ENCODE results near the gene CLEC19A.
"Not testable (repeated sequence)": the region's sequence is repeated elsewhere in the genome, so short reads cannot be mapped to it uniquely, and the experiment has no call there.

Gene CLEC19A

GRCh38 chr16:19321186-19321585 is 35.7 kb downstream of the CLEC19A start:
- in situ Hi-C loops (cut with MboI; ENCODE audit: low sequenced_read_pairs) = not testable (repeated sequence)

- in situ Hi-C loops (cut with MboI; ENCODE audit: low sequenced_read_pairs) = no loop called here
Measured at GRCh38 chr16:19323596-19323995, 38.1 kb downstream of the CLEC19A start.

GRCh38 chr16:19328364-19328763 is 42.8 kb downstream of the CLEC19A start:
- in situ Hi-C loops (cut with MboI; ENCODE audit: low sequenced_read_pairs) = no loop called here

GRCh38 chr16:19329932-19330331 is 44.4 kb downstream of the CLEC19A start:
- in situ Hi-C loops (cut with MboI; ENCODE audit: low sequenced_read_pairs) = no loop called here

GRCh38 chr16:19330841-19331397 is 45.4 kb downstream of the CLEC19A start:
- in situ Hi-C loops (cut with MboI; ENCODE audit: low sequenced_read_pairs) = no loop called here

GRCh38 chr16:19331794-19332193 is 46.3 kb downstream of the CLEC19A start:
- in situ Hi-C loops (cut with MboI; ENCODE audit: low sequenced_read_pairs) = no loop called here

GRCh38 chr16:19338335-19338734 is 52.8 kb downstream of the CLEC19A start:
- in situ Hi-C loops (cut with MboI; ENCODE audit: low sequenced_read_pairs) = no loop called here

- in situ Hi-C loops (cut with MboI; ENCODE audit: low sequenced_read_pairs) = no loop called here
Measured at GRCh38 chr16:19344224-19344801, 58.8 kb downstream of the CLEC19A start.

- in situ Hi-C loops (cut with MboI; ENCODE audit: low sequenced_read_pairs) = no loop called here
Measured at GRCh38 chr16:19344980-19345379, 59.4 kb downstream of the CLEC19A start.

GRCh38 chr16:19346335-19346922 is 60.9 kb downstream of the CLEC19A start:
- in situ Hi-C loops (cut with MboI; ENCODE audit: low sequenced_read_pairs) = no loop called here

GRCh38 chr16:19348125-19348524 is 62.6 kb downstream of the CLEC19A start:
- in situ Hi-C loops (cut with MboI; ENCODE audit: low sequenced_read_pairs) = no loop called here

GRCh38 chr16:19348578-19349315 is 63.2 kb downstream of the CLEC19A start:
- in situ Hi-C loops (cut with MboI; ENCODE audit: low sequenced_read_pairs) = no loop called here

- in situ Hi-C loops (cut with MboI; ENCODE audit: low sequenced_read_pairs) = loop anchor here (25.0 kb wide), 1 partner anchor 108 kb away; no protein-coding TSS in a partner anchor
Measured at GRCh38 chr16:19354371-19354770, 68.8 kb downstream of the CLEC19A start.

- in situ Hi-C loops (cut with MboI; ENCODE audit: low sequenced_read_pairs) = loop anchor here (25.0 kb wide), 1 partner anchor 106 kb away; no protein-coding TSS in a partner anchor
Measured at GRCh38 chr16:19356024-19356952, 70.8 kb downstream of the CLEC19A start.

GRCh38 chr16:19359556-19359955 is 74.0 kb downstream of the CLEC19A start:
- in situ Hi-C loops (cut with MboI; ENCODE audit: low sequenced_read_pairs) = loop anchor here (25.0 kb wide), 1 partner anchor 103 kb away; no protein-coding TSS in a partner anchor
